ENCODE results near the gene PHTF2. TPM values are rescaled to one million over a fixed set of nuclear protein-coding genes. Genes with fewer than 3 reads are reported as not detected.

The PHTF2 gene
- total and polyA plus RNA-seq, 3 donors from 2014 or later = 13.9 to 35.3 (median 26.6) TPM

- TF ChIP-seq POLR2A (IDR thresholded peaks at IDR 0.05) = no peak
- no peak for TF ChIP-seq CTCF (IDR thresholded peaks at IDR 0.05)
- Histone ChIP-seq H3K4me1 (peaks cover 8% of the 10 kb centered on the region), H3K27ac (no peak overlapping the region), H3K36me3 (ENCODE audit: low read depth, missing control alignments) (no peaks in the 10 kb centered on the region), H3K27me3 (no peaks in the 10 kb centered on the region), H3K4me3 (no peak overlapping the region), H3K9me3 (no peaks in the 10 kb centered on the region)
- DNase-seq = no peak
- WGBS, 2 donors = 28 to 41% methylated on average over 4 of the region's 4 CpGs
- intact Hi-C loops (cut with DNase I; ENCODE audit: low total_unique reads) = no loop called here
Observed at GRCh38 chr7:77800158-77800557, 1.6 kb downstream of the PHTF2 start.

DNA sequence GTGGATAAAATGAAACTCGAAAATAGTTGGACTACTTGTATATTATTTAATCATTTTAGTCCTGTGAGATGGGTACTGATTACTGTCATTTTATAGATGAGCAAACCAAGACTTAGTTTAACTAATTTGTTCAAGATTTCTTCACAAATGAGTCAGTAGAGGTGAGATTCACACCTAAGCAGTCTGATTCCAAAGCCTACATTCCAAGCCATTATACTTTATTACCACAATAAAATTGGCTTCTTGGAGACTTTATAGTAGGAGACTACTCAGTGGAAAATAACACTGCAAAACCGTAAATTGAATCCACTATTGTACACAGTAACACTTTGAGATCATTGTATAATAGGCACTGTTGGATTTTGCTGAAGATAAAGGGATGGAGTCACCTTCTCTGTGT, 2.2 kb downstream of the PHTF2 start:
- H3K27ac ChIP-seq = no peak overlapping the region
- DNase-seq = no peak
- no peak overlapping the region for H3K4me3 ChIP-seq
- 68 to 85% methylated on average over 2 of the region's 2 CpGs for WGBS, 2 donors
- H3K36me3 ChIP-seq (ENCODE audit: low read depth, missing control alignments) = no peaks in the 10 kb centered on the region
- no peaks in the 10 kb centered on the region for H3K9me3 ChIP-seq
- H3K4me1 ChIP-seq = peaks cover 8% of the 10 kb centered on the region
- no peaks in the 10 kb centered on the region for H3K27me3 ChIP-seq
- intact Hi-C loops (cut with DNase I; ENCODE audit: low total_unique reads) = no loop called here
- TF ChIP-seq CTCF (IDR thresholded peaks at IDR 0.05) = no peak
- TF ChIP-seq POLR2A (IDR thresholded peaks at IDR 0.05) = no peak

DNA sequence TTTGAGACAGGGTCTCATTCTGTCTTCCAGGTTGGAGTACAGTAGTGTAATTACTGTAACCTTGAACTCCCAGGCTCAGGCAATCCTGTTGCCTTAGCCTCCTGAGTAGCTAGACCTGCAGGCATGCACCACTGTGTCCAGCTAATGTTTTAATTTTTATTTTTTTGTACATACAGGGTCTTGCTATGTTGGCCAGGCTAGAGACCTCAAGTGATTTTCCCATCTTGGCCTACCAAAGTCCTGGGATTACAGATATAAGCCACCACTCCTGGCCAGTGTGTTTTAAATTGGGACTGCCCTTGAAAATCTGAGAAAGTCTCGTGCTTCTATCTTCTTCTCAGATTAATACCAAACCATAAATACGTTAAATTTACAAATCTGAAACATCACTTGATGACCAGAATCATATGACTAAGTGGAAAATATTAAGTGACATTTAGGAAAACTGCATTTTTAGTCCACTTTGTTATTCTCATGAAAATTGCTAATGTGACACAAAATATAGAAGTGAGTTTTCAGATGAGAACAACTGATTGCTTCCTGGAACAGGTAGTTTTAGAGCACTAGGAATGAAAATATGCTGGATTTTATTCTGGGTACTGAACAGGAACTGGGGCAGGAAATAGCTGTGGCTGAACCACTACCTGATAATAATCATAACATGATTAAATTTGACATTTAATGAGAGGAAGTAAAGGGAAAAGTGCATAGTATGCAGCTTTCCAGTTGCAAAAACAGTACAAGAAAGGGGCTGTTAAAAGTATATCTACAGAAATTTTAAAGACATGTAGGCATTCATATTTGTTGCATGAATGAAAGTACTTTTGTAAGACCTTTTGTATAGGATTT, 4.2 kb downstream of the PHTF2 start:
- 67 to 76% methylated on average over 2 of the region's 2 CpGs for WGBS, 2 donors
- intact Hi-C loops (cut with DNase I; ENCODE audit: low total_unique reads) = no loop called here
- TF ChIP-seq CTCF (IDR thresholded peaks at IDR 0.05) (no peak), POLR2A (IDR thresholded peaks at IDR 0.05) (no peak)

GRCh38 chr7:77806425-77806824, 7.9 kb downstream of the PHTF2 start:
- intact Hi-C loops (cut with DNase I; ENCODE audit: low total_unique reads) = no loop called here
- WGBS, 2 donors = 90 to 97% methylated on average over 2 of the region's 2 CpGs

More for the DNA sequence above, 4.2 kb downstream of the PHTF2 start:
- Histone ChIP-seq H3K4me3 (no peak overlapping the region), H3K36me3 (ENCODE audit: low read depth, missing control alignments) (no peaks in the 10 kb centered on the region), H3K4me1 (no peaks in the 10 kb centered on the region), H3K27ac (no peak overlapping the region), H3K27me3 (no peaks in the 10 kb centered on the region), H3K9me3 (no peaks in the 10 kb centered on the region)
- no peak for DNase-seq

More at GRCh38 chr7:77806425-77806824, 7.9 kb downstream of the PHTF2 start:
- no peak for DNase-seq
- no peaks in the 10 kb centered on the region for H3K4me1 ChIP-seq
- H3K27me3 ChIP-seq = no peaks in the 10 kb centered on the region
- no peaks in the 10 kb centered on the region for H3K36me3 ChIP-seq (ENCODE audit: low read depth, missing control alignments)
- no peak overlapping the region for H3K4me3 ChIP-seq
- no peak overlapping the region for H3K27ac ChIP-seq
- H3K9me3 ChIP-seq = no peaks in the 10 kb centered on the region
- TF ChIP-seq POLR2A (IDR thresholded peaks at IDR 0.05) (no peak), CTCF (IDR thresholded peaks at IDR 0.05) (no peak)

Data from testis (tissue), 3 donors.